Panc1 (cell line): ENCODE data around the gene SLX9. TPM values are rescaled to one million over a fixed set of nuclear protein-coding genes. Genes with fewer than 3 reads are reported as not detected.
A peak's percentile ranks its signal among the peaks of the same experiment; 100 is the strongest.

Experiments
- ATAC-seq: fragments of 200-7000 bp; cut with Tn5 transposase; 2 replicates; pipeline ENCODE4 v1.9.1; 2020; ENCODE audit warnings: mild to moderate bottlenecking, moderate library complexity
- BruUV-seq: library from RNA; stranded (reverse); fragments of 400-500 nt; replicated peaks from 2 replicates; lab custom pipeline; 2021; lab: Mats Ljungman, UMichigan
- CTCF ChIA-PET: fragments of 300-600 bp; sonication (Branson Sonifier 250); formaldehyde crosslinking; loops from one replicate; lab custom pipeline; 2022; ENCODE audit warnings: antibody characterized with exemption; lab: Charles Lee
- POLR2A ChIA-PET: fragments of 300-600 bp; sonication (Branson Sonifier 250); formaldehyde crosslinking; loops from one replicate; lab custom pipeline; 2022; ENCODE audit warnings: antibody characterized with exemption; lab: Charles Lee
- DNase-seq: peaks from one replicate; pipeline ENCODE4 v3.0.0-alpha.2; 2010; ENCODE audit warnings: low read depth, low spot score
- H3K27ac ChIP-seq: 2 replicates; pipeline ENCODE4 v1.5.1; 2011; ENCODE audit warnings: mild to moderate bottlenecking, low read length, inconsistent platforms
- H3K27me3 ChIP-seq: fragments of 200-500 bp; sonication (Bioruptor generic); 2 replicates; pipeline ENCODE4 v1.6.0; 2014; ENCODE audit warnings: low read length, inconsistent platforms; ENCODE audit not compliant: control insufficient read depth, insufficient read depth
- H3K36me3 ChIP-seq: fragments of 200-500 bp; sonication (Bioruptor generic); 2 replicates; pipeline ENCODE4 v1.5.1; 2014; ENCODE audit warnings: inconsistent platforms, mild to moderate bottlenecking, low read length, moderate library complexity; ENCODE audit not compliant: control insufficient read depth, insufficient read depth
- H3K4me1 ChIP-seq: 2 replicates; pipeline ENCODE4 v1.5.1; 2011; ENCODE audit warnings: inconsistent platforms, mild to moderate bottlenecking, low read length, moderate library complexity; ENCODE audit not compliant: control insufficient read depth, insufficient read depth
- H3K4me3 ChIP-seq, 2 experiments: 2 replicates each; pipeline ENCODE4 v1.5.1; 2011 to 2012; ENCODE audit warnings: low read depth in 2 of 2, low read length in 2 of 2, mild to moderate bottlenecking in 2 of 2, inconsistent platforms in 1 of 2, moderate library complexity in 1 of 2
- H3K9me3 ChIP-seq: fragments of 200-500 bp; sonication (Bioruptor generic); 2 replicates; pipeline ENCODE4 v1.5.1; 2014; ENCODE audit warnings: low read depth, mild to moderate bottlenecking, inconsistent platforms, low read length, moderate library complexity; ENCODE audit not compliant: control insufficient read depth, insufficient read depth
- CTCF ChIP-seq: fragments of 450-650 bp; IDR thresholded peaks from 2 replicates; pipeline ENCODE4 v1.5.1; 2017; ENCODE audit warnings: mild to moderate bottlenecking
- POLR2AphosphoS5 ChIP-seq: IDR thresholded peaks from 2 replicates; pipeline ENCODE4 v1.6.1; 2012; ENCODE audit warnings: mild to moderate bottlenecking, low read depth, low read length, moderate library complexity
- REST ChIP-seq, 2 experiments: IDR thresholded peaks; 2 replicates each; pipeline ENCODE4 v1.6.1; 2011 to 2012; ENCODE audit warnings: low read depth in 2 of 2, control low read depth in 1 of 2, low read length in 1 of 2, mild to moderate bottlenecking in 1 of 2, moderate library complexity in 1 of 2; ENCODE audit not compliant: insufficient read depth in 1 of 2
- SIN3A ChIP-seq: IDR thresholded peaks from 2 replicates; pipeline ENCODE4 v1.6.1; 2012; ENCODE audit warnings: low read depth, mild to moderate bottlenecking, low read length, moderate library complexity, borderline replicate concordance; ENCODE audit not compliant: insufficient read depth
- TCF7L2 ChIP-seq: IDR thresholded peaks from 2 replicates; pipeline ENCODE4 v1.6.1; 2011; ENCODE audit warnings: mild to moderate bottlenecking, low read depth, low read length, inconsistent platforms
- in situ Hi-C: cut with HindIII; loops from 2 replicates; pipeline ENCODE4 v1.10.0; 2016; ENCODE audit warnings: low sequenced_read_pairs, low pct_unique_long_range_greater_than_20kb
- intact Hi-C: fragments of 100-400 bp; cut with micrococcal nuclease; formaldehyde crosslinking; loops from one replicate; pipeline ENCODE4 v1.10.0; 2022; ENCODE audit not compliant: unreplicated experiment
- total RNA-seq: library from RNA; stranded (reverse); gene quantifications from one replicate; pipeline ENCODE4 v1.2.1, GENCODE V29; 2021; ENCODE audit not compliant: unreplicated experiment

Gene SLX9
- total RNA-seq, 1 experiment from 2014 or later: 50.9 TPM

- intact Hi-C loops: loop anchor here (5.0 kb wide), 1 partner anchor 39 kb away; no protein-coding TSS in a partner anchor
These were observed 46.6 kb upstream of the SLX9 start for GRCh38 chr21:44893278-44893556.

GRCh38 chr21:44893948-44894656 is 45.7 kb upstream of the SLX9 start:
- DNase-seq: no peak
- TF ChIP-seq CTCF (no peak), REST (IDR thresholded peaks at IDR 0.05; ENCODE audit: insufficient read depth in 1 of 2, low read depth in 2 of 2, low read length in 1 of 2) (no peak), TCF7L2 (no peak), POLR2AphosphoS5 (no peak), SIN3A (no peak)
- CTCF ChIA-PET: no interaction called here
- H3K27ac ChIP-seq: no peak overlapping the region
- POLR2A ChIA-PET: no interaction called here
- intact Hi-C loops: loop anchor here (5.0 kb wide), 1 partner anchor 38 kb away; no protein-coding TSS in a partner anchor
- no peaks in the 10 kb centered on the region for H3K36me3 ChIP-seq
- no peaks in the 10 kb centered on the region for H3K4me1 ChIP-seq
- no TSS peak for BruUV-seq
- in situ Hi-C loops: no loop called here
- no peak overlapping the region for H3K4me3 ChIP-seq
- H3K9me3 ChIP-seq: no peaks in the 10 kb centered on the region
- no peaks in the 10 kb centered on the region for H3K27me3 ChIP-seq
- ATAC-seq: no peak

More at GRCh38 chr21:44893278-44893556, 46.6 kb upstream of the SLX9 start:
- BruUV-seq: no TSS peak
- H3K9me3 ChIP-seq: no peaks in the 10 kb centered on the region
- ATAC-seq (peak; percentile 33), DNase-seq (no peak)
- TF ChIP-seq TCF7L2: no peak
- TF ChIP-seq POLR2AphosphoS5: no peak
- TF ChIP-seq CTCF: no peak
- no peak for TF ChIP-seq SIN3A
- TF ChIP-seq REST (IDR thresholded peaks at IDR 0.05; ENCODE audit: insufficient read depth in 1 of 2, low read depth in 2 of 2, low read length in 1 of 2): no peak
- no peak overlapping the region for H3K4me3 ChIP-seq
- ChIA-PET POLR2A (interaction anchor here (0.6 kb wide), 1 partner anchor 873 kb away, joined by 3 read pairs; no protein-coding TSS in a partner anchor), CTCF (no interaction called here)
- H3K27ac ChIP-seq: no peak overlapping the region
- H3K36me3 ChIP-seq: no peaks in the 10 kb centered on the region
- in situ Hi-C loops: no loop called here
- H3K27me3 ChIP-seq: no peaks in the 10 kb centered on the region
- no peaks in the 10 kb centered on the region for H3K4me1 ChIP-seq
